GM12865 (cell line): ENCODE data around the gene GRID2.

Source experiments
- DNase-seq: peaks from one replicate; pipeline ENCODE4 v3.0.0; 2010; ENCODE audit warnings: low read depth
- H3K4me3 ChIP-seq: 2 replicates; pipeline ENCODE4 v1.5.1; 2011; ENCODE audit warnings: mild to moderate bottlenecking, low read depth, low read length, control low read depth
- TF ChIP-seq, protein P1 (sequence below): IDR thresholded peaks from 2 replicates; pipeline ENCODE4 v1.5.1; 2011; ENCODE audit warnings: low read length, control low read depth, low read depth, inconsistent platforms; ENCODE audit not compliant: insufficient read depth; ENCODE audit errors: missing control alignments

Gene GRID2

DNA sequence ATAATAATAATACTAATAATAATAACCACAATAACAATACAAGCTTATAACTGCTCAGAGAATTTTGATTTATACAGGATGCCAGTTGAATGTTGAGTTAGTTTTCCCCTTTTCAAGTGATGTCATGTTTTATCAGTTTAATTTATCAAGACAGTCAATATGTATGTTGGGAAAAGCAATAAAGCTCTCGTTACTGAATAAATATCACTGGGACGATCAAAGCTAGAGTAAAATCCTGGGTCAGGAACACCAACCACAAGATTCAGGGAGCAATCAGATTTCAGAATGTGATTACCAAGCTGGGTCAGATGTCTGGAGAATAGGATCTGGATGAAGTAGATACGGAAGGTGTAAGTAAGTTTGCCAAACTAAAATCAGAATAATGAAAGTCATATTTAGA lies 179.6 kb downstream of the GRID2 start:
- no peak for DNase-seq
- TF ChIP-seq, protein P1, sequence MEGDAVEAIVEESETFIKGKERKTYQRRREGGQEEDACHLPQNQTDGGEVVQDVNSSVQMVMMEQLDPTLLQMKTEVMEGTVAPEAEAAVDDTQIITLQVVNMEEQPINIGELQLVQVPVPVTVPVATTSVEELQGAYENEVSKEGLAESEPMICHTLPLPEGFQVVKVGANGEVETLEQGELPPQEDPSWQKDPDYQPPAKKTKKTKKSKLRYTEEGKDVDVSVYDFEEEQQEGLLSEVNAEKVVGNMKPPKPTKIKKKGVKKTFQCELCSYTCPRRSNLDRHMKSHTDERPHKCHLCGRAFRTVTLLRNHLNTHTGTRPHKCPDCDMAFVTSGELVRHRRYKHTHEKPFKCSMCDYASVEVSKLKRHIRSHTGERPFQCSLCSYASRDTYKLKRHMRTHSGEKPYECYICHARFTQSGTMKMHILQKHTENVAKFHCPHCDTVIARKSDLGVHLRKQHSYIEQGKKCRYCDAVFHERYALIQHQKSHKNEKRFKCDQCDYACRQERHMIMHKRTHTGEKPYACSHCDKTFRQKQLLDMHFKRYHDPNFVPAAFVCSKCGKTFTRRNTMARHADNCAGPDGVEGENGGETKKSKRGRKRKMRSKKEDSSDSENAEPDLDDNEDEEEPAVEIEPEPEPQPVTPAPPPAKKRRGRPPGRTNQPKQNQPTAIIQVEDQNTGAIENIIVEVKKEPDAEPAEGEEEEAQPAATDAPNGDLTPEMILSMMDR: no peak
- no peak overlapping the region for H3K4me3 ChIP-seq

DNA sequence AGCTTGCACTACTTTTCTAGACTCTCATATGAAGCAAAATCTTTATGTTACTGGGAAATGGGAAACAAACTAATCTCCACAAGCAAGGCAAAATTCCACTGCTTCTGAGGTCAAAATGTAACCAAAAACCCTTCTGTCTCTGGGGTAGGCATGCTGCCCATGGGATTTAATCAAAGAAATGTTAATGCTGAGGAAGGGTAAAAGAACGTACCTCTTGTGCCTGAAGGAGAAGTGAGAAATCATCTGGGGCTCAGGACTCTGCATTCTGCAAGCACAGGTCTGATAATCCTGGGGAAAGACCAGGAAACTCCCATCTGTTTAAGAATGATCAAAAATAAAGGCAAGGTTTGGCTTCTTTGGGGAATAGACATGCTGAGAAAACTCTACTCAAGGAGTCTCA lies 184.7 kb downstream of the GRID2 start:
- H3K4me3 ChIP-seq: no peak overlapping the region
- TF ChIP-seq, protein P1: no peak
- DNase-seq: no peak

DNA sequence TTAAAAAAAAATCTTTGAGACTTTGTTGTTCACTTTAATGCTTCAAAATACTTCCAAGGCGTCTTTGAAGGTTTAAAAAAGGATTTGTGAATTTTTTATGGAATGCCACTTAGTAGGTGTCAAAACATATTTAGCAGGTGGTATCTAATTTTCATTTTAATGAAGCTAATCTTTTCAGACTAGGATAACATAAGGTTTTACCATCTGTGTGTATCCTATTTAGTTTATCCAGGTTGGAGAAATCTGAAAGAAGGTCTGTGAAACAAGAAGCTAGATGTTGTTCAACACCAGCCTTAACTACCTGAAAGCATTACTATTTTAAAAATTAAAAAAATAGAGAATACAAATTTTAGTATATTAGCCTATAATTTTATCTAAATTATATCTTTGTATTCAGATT lies 193.4 kb downstream of the GRID2 start:
- TF ChIP-seq, protein P1: no peak
- no peak for DNase-seq
- H3K4me3 ChIP-seq: no peak overlapping the region

DNA sequence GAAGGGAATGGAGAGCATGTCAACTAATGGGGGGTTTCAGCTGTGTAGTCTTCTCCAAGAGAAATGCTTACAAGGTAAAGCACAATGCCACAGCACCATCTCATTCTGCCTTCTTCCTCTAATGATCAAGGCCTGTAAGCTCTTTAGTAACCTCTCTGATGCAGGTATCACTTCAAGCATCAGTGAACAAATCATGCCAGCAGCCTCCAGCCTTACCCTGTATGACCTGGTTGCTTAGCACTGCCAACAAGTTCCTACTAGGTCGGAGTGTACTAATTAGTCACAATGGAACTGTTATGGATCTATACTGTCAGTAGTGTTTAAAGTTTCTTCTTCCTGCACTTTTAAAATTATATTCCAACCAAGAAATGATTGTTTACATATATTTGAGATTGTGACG lies 197.7 kb downstream of the GRID2 start:
- no peak overlapping the region for H3K4me3 ChIP-seq
- TF ChIP-seq, protein P1: no peak
- DNase-seq: no peak

DNA sequence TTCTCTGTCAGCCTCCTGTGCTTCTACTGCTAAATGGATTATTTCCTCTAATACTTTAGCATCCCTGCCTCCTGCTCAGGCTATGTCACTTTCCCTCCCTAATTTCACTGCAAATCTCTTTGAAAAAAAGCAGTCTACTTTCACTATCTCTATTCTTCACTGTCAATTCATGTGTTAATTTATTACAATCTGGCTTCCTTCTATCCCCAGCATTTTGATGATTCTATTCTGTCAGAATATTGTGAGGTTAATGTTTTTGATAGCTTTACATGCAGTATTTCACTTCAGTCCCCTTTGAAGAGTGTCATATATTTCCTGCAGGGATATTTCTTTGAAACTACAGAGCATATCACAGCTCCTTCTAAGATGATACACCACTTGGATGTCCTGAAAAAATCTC lies 203.2 kb downstream of the GRID2 start:
- no peak for DNase-seq
- TF ChIP-seq, protein P1: no peak
- no peak overlapping the region for H3K4me3 ChIP-seq

DNA sequence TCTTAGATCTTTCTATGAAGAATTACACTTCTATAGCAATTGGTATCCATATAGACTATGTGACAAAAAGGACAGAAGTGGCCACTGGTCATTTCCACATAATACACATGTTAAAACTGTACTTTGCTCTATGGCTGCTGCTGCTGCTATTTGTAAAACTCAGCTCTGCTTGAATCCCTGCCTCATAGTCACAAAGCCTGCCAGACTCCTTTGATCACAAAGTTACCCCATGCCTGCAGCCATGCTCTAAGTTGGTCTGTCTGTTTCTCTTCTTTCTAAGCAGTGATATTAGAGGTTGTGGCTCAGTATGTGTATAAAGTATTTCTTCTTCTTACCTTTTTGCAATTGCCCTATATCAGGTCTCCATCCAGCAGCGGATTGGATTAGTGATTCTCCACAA lies 210.9 kb downstream of the GRID2 start:
- H3K4me3 ChIP-seq: no peak overlapping the region
- DNase-seq: no peak
- TF ChIP-seq, protein P1: no peak

DNA sequence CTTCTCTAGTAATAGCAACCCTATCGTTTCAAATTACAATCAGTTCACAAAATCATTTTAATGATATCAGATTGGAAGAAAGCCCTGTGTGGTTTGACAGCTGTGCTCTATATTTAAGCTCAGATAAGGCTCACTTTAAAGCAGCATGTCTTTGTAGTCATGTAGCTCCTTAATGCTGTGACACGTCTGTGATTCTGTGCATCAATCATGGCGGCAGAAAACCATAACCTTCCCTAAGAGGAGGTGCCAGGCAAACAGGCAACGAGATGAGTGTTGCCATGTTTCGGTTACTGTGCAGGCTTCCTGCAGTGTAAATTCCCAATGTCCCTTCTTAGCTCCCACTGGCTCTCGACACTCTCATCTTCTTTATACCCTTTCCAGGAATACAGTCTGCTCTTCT lies 212.7 kb downstream of the GRID2 start:
- no peak for DNase-seq
- H3K4me3 ChIP-seq: no peak overlapping the region
- TF ChIP-seq, protein P1: no peak
